Stimulated activated CD8-positive, alpha-beta memory T cell treated with anti-CD3 and anti-CD28 coated beads, Interleukin-7, amount 100 ng/mL, for 48 hours (primary cell): ENCODE data around the gene ADAMTS17.

ENCODE experiments used
- DNase-seq, 2 donors: peaks; one replicate each; pipeline ENCODE4 v3.0.0-alpha.2; 2020; ENCODE audit warnings: low read depth in 1 of 2; ENCODE audit errors: extremely low read depth in 1 of 2

Gene ADAMTS17

DNA sequence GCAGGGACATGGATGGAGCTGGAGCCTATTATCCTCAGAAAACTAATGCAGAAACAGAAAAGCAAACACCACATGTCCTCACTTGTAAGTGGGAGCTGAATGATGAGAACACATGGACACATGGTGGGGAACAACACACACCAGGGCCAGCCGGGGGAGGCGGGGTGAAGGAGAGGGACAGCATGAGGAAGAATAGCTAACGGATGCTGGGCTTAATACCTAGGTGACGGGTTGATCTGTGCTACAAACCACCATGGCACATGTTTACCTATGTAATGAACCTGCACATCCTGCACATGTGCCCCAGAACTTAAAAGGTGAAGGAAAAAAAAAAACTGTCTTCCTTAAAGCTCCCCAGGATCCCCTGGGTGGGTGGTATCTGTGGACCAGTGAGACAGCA is 87.1 kb downstream of the ADAMTS17 start:
- no peak for DNase-seq

DNA sequence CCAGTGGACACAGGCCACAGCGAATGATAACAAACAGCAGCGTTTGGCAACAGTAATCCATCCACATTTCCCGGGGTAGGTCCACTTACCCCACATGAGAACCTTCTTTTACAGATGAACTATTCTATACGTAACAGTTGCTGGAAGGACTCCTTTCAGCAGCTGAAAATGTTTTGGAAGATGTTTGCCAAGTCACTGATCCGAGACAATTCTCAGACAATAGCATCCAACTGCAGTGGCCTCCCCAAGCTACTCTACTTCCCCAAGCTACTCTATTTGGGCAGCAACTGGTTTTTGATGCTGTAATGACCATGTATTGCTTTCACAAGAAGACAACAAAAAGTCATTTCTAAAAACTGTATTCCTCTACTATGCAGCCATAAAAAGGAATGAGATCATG is 87.5 kb downstream of the ADAMTS17 start:
- DNase-seq = no peak

DNA sequence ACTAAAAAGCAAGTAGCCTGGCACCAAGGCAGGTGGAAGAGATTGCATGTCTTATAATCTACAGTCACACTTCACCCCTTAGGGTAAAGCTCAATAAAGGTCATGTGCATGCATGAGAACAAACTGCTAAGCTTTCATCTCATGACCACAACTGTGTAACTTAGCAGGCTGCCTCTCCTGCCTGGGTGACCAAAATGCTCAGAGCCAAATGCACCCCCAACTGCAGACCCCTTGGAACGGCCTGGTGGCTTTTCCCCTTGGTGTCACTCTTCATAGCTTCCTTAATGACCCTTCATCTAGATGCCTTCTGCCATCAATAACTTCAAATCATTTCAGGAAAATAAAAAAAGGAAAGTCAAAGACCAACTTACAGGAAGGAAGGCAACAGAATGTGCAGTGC is 88.1 kb downstream of the ADAMTS17 start:
- DNase-seq = no peak

DNA sequence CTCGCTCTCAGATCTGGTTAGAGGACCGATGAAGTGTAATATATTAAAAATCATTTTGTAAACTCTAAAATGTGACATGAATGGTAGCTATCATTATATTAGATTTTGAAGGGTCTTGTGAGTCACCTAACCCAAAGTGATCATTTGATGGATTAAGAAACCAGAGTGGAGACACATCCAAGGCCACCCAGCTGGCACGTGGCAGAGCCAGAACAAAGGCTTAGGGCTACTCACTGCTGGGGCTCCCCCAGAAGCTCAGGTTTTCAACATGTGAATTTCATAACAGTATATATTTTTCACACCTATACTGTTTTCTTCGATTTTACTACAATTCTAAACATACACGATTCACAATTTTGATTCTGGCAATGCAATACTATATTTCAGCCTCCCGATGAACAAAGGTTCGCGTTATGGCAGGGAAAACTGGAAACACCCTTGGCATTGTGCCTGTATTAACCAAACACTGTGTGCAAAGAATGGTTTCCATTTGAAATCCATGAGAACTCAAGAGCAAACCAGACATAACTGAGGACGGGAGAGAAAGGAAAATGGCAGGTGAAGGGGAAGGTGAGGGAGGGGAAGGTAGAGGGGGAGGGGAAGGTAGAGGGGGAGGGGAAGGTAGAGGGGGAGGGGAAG is 88.9 kb downstream of the ADAMTS17 start:
- DNase-seq = no peak

DNA sequence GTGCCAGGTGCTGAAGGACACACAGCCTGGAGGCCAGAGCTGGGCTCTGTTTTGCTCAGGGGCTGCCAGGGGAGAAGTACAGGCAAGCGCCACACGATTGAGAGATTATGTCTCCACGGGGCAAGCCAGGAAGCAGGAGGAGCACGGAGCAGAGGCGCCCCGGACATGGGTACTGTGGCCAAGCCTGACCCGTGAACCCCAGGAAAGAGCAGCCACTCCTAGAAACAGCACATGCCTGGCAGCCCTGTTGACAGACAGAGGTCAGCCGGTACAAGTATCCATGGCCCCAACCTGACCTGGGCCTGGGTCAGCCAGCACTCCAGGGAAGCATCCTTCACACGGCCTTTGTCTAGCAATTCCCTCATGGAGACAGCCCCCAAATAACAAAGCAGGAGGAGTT is 89.4 kb downstream of the ADAMTS17 start:
- no peak for DNase-seq

DNA sequence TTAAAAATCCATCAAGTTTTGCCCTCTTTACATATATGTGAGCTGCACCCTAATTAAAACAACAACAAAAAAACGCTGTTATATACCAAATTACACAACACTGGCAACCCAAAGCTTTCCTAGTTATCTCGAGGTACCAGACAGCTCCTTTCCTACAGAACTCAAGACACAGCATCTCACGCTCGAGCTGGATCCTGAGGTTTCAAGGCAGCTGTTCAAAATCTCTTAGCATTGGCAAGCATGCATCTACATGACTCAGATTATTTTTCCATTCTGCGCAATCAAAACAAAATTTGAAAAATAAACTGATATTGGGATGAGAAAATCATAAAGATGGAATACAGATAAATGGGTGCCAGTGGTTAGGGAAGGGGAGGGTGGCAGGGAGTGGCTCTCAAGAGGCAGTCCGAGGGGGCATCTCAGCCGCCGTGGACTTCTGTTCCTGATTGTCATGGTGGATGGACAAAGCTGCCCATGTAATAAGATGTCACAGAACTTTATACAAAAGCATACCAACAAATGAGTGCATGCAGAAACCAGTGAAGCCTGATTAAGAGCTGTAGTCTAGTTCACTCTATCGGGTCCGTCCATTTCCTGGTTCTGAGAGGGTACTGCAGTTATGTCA is 91.5 kb downstream of the ADAMTS17 start:
- no peak for DNase-seq

DNA sequence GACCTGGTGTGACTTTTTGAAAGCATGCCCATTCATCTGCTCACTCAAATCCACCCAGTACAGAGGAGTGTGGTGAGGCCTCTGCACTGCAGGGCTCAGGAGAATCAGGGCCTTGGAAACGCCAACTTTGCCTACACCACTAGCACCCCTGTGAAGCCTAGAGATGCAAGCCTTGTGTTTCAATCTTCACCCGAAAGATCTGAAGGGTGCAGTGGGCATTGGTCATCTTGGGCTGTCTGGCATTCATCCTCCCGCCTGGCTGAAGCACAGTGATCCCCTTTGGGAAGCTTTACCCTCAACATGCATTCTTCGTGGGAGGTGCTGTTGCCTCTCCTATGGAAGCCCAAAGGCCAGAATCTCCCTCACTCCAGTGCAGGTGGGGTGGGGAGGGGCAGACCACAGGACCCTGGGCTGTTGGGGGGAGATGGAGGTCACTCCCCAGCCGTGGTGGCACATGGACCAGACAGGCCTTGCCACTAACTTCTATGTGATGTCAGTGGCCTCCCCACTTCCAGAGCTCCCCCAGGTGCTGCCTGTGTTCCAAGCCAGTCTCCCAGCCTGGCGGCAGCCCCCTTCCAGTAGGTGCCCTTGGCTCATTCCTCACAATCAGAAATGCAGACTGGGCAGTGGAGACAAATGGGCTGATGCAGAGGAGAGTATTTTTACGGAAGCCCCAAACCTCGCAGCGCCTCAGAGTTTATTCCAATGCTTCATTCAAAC is 92.5 kb downstream of the ADAMTS17 start:
- DNase-seq = no peak

DNA sequence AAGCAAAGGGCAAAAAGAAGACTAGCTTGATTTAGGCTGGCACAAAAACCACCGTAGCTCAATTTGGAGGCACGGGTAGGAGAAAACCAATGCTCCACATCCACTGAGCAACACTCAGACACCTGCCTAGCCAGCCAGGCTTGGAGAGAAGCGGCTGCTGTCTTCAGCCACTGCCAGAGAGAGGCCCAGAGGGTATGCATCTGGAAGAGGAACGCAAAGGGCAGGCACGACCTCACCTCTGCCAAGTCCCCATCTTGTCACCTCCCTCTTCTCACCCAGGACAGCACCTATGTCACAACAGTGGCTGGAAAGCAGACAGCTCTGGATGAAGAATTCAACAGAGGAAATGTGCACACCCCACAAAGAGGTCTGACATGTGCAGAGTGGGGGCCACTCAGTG is 93.5 kb downstream of the ADAMTS17 start:
- no peak for DNase-seq

DNA sequence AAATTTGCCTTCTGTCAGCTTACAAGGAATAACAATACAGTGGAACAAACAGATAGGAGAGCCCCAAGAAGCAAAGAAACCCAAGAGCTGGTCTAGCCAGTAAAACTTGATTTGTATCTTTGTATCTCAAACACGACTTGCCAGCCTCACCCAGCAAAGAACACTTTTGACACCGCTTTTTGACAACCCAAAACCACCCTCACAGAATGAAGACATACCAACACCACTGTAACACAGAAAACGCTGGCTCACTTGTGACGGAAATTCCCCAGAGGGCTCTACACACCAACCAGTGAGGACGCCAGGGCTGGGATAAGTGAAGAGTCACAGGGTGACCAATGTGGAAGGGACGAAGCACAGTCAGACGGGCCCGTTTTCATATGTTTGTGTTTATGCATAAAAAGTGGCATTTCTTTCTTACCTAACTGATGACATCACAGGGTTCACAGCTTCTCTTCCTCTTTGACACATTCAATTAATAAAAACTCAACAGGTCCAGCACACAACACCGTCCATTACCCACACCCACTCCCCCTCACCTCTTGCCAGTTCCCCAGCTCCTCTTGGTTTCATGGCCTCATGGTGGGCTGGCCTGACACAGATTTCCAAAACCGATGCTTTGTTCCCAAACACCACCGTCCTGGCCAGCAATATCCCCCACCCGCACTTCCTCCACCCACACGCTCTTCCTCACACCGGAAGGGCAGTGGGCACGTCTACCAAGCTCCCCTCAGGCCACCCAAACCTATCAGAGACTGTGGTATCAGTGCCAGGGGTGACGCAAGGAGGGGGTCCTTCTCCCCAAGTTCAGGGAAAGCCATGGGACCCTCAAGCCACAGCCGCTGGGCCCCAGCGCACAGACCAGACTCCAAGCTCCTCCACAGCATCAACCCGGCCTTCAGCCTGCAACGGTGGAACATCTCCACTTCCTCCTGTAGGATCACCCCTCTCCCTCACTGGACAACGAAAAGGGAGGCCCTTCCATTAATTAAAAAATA is 94.2 kb downstream of the ADAMTS17 start:
- DNase-seq = no peak

DNA sequence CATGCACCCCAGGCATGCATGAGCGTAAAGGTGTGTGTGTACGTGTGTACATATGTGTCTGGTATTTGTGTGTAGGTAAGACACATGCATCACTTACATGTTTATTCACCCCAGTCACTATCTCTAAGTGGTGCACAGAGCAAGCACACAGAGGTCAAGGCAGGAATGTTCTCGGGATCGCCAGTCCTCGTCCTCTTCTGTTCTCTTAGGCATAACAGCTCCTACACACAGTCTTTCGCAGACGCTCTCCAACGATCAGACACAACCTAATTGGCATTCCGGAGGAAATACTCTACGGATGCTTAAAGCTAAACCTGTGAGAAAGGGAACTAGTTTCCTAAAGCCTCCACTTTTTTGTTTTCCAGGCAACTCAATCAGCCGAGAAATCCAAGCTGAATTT is 95.9 kb downstream of the ADAMTS17 start:
- no peak for DNase-seq

DNA sequence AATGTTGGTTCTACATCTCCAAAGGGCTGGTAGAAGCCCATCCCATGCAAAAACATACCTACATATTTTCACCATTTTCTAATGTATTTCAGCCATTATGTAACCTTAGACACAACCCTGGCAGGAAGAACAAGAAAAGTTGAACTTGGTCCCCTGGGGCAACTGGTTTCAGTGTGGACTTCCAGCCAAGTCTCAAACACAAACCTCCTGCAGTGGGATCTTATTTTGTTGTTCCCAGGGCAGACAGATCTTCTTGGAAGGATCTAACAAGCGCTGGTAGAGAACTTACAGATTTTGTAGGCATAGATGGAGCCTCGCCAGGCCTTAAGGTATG is 96.3 kb downstream of the ADAMTS17 start:
- DNase-seq = no peak

DNA sequence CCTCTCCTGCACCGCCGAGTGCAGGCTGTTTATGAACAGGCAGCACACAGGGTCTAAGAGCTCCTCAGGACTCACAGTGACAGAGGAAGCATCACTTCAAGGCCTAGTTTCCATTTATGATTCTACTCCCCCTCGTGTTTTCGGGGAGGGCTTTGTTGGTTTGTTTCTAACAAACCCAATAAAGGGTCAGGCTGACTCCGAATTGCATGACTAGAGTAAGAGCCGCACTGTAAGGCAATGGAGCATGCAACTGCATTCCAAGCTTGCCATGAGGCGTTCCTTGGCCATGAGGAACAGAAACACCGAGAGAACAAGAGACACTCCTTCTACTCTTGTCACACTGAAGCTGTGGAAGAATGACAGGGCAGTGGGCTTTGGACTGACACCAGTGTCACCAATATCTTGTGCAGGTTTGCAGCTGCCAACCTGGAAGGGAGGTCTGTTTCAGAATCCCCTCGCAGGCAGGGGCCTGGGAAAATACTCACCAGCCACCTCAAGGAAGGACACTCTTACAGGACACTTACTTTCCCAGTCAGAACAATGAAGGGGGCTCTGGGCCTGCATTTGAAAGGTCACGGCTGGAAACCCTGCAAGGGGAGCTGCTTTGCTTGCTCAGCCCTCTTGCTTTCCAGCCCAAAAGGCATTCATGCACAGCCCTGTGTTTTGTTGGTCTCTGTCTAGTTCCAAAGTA is 96.8 kb downstream of the ADAMTS17 start:
- no peak for DNase-seq

DNA sequence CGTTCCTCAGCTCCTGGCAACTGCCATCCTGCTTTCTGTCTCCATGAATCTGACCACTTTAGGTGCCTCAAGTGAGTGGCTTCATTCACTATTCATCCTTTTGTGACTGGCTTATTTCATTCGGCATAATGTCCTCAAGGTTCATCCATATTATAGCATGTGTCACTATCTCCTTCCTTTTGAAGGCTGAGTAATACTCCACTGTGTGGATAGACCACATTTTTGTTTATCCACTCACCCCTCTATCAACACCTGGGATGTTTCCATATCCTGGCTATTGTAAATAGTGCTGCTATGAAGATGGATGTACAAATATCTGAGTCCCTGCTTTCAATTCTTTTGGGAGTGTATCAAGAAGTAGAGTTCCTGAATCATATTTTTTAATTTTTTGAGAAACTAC is 98.8 kb downstream of the ADAMTS17 start:
- no peak for DNase-seq

DNA sequence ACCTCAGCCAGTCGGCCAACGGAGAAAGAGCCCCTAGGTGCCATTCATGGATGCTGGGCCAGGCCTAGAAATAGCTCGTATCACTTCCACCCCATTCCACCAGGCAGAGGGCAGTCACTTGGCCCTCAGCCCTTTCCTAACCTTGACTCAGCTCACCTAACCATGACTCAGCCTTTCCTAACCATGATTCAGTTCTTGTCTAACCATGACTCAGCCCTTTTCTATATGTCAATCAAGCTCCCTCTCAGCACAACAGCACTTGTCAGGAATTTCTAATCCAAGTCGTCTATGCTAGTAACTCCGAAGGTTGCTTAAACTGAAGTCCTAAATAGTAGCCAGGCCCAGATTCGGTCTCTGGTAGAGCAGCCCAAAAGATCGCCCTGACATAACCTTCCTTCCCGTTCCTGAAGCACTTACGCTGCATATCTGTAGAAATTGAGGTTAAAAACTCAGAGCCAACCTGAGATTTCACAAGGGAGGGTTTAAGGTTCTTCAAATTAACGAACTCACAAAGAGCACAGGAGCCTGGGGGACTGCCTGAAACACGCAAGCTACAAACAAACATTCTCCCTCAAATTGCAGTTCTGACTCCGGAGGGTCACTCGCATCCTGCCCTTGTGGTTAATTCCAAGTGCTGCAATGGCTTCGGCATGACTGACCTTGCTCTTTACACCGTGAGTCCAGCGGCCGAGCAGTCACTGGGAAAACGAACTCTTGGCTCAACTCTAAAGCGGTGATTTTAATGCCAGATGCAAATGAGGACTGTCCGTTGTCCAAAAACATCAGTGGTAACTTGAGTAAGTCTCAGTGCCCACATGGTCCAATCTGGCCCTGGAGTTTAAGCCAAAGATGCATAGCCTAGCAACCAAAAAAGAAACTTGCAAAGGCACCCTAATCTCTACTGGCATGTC is 99.9 kb downstream of the ADAMTS17 start:
- DNase-seq = no peak

DNA sequence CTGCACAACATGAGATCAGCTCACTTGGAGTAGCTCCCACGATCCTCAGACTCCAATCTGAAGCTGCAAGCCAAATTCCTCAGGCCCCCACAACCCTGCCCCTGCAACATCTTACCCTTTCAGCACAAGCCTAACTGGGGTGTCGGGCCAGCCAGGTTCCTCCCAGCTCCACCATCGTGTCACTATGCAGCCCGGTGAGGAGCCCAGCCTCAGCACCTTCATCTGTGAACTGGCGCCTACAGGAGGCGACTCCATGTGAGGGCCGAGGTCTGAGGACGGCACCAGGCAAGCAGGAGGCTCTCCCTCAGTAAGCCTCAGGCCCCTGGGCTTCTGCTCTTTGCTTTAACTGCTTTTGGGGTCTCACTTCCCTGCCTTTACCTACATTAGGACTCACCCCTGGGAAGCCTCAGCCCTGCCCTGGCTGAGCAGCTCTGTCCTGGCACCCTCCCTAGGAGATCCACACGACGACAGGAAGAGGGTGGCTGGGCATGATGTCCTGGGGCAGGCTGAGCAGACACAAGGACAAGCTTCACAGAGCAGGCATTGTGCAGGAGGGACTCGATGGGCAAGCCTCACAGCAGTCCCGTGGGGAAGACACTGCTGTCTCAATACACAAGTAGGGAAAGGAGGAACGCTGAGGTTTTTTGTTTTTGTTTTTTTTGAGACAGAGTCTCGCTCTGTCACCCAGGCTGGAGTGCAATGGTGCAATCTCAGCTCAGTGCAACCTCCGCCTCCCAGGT is 104.6 kb downstream of the ADAMTS17 start:
- DNase-seq = no peak

DNA sequence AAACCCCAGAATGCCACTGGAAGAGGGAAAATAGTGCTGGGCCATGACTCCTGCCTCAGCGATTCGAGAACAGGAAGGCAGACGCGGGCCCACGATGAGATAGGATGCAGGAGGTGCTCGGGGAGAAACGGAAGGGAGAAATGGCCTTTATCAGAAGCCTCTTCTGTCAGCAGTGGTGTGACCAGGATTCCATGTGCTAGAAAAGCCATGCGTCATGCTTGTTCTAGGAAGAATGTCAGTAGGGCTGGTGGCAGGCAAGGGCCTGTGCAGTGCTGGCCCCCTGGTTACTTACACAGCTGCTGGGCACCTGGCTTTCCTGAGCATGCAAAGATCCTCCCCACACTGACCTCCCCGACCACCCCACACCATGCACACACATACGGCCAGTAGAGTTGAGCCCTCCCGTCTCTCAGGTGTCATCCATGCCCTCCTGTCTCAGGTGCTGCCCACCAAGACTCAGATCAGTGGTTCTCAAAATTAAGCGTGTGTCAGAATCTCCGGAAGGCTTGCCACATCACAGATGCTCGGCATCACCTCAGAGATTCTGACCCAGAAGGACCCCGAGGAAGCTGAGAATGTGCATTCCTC is 106.7 kb downstream of the ADAMTS17 start:
- no peak for DNase-seq

DNA sequence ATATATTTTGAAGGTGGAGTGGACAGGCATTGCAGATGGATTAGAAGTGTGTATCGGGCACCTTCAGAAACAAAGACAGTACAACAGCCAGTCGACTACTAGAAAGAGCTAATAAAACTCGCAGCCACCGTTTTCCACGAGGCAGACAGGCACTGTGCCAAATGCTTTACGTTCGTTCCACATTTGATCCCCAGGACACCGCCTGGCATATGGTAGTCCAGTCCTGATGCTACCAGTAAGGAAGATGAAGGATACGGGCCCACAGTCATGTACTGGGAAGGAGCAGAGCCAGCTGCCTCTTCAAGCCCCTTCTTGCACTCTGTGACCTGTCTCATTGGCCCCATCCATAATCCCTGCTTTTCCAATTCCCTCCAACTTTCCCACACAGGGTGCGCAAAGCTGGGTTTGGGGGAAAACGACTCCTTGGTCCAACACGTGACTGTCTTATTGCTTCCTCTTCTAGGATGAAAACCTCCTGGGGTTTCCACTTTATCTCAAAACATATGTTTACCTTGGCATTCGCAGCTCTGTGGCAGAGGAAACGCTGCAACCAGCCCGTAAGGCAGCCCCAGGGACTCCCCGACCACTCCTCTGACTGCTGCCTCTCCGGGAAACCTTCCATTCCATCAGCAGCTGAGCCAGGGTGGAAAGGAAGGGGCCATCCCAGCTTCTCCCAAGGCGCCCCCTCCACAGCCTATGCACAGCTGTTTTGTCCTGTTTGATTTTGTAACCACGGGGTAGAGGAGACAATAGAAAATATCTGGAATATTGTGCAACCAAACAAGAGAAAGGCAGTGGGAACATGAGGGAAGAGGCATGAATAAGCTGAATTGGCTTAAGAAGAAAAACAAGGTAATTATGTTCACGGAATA is 107.4 kb downstream of the ADAMTS17 start:
- DNase-seq = no peak

DNA sequence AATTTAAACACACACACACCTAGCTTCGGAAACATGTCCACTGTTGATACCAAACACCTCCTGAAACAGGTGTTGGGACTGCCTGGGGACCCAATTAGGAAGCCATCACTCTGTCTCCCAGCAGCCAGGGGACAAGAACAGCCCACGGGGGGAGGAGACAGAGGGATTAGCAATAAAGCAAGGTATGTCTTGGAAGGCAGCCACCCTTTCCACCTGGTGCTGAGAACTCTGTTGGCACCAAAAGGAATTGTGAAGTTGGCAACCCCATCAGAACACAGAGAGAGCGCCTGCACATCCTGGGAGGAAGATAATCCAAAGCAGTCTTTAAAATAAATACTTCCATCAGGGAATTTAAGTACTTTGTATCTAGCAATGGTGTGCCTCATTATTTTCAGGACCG is 111.0 kb downstream of the ADAMTS17 start:
- no peak for DNase-seq
